Fibroblast of the aortic adventitia (primary cell): ENCODE data around the gene MYH10. TPM values are rescaled to one million over a fixed set of nuclear protein-coding genes. Genes with fewer than 3 reads are reported as not detected.
A peak's percentile ranks its signal among the peaks of the same experiment; 100 is the strongest.

ENCODE experiments used
- DNase-seq: peaks from one replicate; pipeline ENCODE4 v3.0.0-alpha.2; 2010; ENCODE audit warnings: low read depth
- H3K4me3 ChIP-seq: 2 replicates; pipeline ENCODE4 v1.5.1; 2011; ENCODE audit warnings: low read depth, mild to moderate bottlenecking, control low read depth, low read length, moderate library complexity
- small RNA-seq: library from RNA; depleted of rRNA; stranded (forward); fragments of <200 nt; gene quantifications from one replicate; pipeline ENCODE3, GENCODE V24; 2012
- total RNA-seq: library from RNA; depleted of rRNA; stranded (reverse); fragments of >200 nt; gene quantifications from 2 replicates; pipeline ENCODE4 v1.2.3, GENCODE V29; 2012; ENCODE audit warnings: low replicate concordance
- TF ChIP-seq, protein P1 (sequence below): IDR thresholded peaks from 2 replicates; pipeline ENCODE4 v1.5.1; 2011; ENCODE audit warnings: mild to moderate bottlenecking, low read length, control low read depth, inconsistent platforms; ENCODE audit not compliant: insufficient read depth

Gene MYH10
- total RNA-seq, 1 donor, result 85.7 TPM

DNA sequence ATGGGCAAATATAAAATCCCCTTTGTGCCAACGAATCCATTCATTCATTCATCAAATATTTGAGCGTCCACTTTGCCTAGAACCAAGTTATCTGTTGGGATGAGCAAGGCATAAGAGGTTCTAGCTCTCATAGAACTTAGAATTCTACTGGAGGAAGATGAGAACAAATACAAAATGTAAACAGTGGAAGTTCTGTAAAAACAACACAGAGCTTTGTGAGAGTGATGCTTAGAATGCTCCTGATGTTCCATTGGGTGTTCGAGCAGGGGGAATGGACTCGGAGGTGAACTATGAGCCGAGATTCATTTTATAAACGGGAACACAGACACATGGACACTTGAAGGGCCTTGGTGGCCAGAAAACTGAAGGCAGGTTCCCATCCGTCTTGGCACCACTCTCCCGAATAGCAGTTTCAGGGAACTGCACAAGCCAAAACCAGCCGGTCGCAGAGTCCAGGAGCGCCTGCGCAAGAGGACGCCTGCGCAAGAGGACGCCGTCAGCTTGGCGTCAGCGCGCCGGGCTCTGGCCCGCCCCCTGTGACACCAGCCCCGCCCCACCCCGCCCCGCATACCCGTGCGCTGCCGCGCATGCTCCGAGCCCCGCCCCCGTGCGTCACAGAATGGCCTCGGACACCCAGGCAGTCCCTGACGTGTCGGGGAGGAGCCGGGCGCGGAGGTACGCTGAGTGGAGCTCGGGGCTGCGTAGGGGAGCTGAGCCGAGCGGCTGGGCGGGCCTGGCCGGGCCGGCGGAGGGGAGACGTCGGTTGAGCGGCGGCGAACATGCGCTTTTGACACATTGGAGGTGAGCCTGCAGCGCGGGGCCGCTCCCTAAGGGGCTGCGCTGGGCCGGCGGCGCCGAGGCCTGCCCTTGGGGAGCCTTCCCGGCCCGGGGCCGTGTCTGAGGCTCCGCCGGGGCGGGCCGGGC is 195.0 kb downstream of the MYH10 start, which contains the start of gene NDEL1:
NDEL1 (plus strand) TSS at position 640 of the 924 bp plus-strand sequence. CDS start 8,388 bp downstream, outside the sequence.
- peak within 1 kb of the TSS; percentile 92 for H3K4me3 ChIP-seq
- TF ChIP-seq, protein P1, sequence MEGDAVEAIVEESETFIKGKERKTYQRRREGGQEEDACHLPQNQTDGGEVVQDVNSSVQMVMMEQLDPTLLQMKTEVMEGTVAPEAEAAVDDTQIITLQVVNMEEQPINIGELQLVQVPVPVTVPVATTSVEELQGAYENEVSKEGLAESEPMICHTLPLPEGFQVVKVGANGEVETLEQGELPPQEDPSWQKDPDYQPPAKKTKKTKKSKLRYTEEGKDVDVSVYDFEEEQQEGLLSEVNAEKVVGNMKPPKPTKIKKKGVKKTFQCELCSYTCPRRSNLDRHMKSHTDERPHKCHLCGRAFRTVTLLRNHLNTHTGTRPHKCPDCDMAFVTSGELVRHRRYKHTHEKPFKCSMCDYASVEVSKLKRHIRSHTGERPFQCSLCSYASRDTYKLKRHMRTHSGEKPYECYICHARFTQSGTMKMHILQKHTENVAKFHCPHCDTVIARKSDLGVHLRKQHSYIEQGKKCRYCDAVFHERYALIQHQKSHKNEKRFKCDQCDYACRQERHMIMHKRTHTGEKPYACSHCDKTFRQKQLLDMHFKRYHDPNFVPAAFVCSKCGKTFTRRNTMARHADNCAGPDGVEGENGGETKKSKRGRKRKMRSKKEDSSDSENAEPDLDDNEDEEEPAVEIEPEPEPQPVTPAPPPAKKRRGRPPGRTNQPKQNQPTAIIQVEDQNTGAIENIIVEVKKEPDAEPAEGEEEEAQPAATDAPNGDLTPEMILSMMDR, result no peak
- peak; percentile 97 for DNase-seq

- DNase-seq, result peak; percentile 97
- TF ChIP-seq, protein P1, result peak; percentile 15
Measured at GRCh38 chr17:8430966-8431365, 199.6 kb downstream of the MYH10 start.

DNA sequence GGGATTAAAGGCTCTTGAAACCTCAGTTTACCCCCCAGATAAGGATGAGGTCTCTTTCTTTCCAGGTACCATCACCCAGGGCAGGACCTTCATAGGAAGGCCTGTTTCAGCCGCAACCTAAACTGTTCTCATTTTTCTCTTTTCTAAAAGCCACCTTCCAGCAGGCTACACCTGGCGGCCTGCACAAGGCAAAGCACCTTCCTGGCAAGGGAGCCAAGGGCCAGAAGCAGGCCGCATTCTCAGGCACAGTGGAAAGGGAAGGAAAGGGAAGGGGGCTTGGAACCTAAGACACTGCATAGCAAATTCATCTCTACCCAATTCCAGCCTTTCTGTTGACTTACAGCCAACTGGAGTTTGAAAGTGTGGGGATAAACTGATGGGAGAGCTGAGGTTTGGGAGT is 203.7 kb downstream of the MYH10 start:
- TF ChIP-seq, protein P1, result no peak
- DNase-seq, result no peak
- H3K4me3 ChIP-seq, result no peak overlapping the region

More at GRCh38 chr17:8430966-8431365, 199.6 kb downstream of the MYH10 start:
- H3K4me3 ChIP-seq, result no peak overlapping the region

DNA sequence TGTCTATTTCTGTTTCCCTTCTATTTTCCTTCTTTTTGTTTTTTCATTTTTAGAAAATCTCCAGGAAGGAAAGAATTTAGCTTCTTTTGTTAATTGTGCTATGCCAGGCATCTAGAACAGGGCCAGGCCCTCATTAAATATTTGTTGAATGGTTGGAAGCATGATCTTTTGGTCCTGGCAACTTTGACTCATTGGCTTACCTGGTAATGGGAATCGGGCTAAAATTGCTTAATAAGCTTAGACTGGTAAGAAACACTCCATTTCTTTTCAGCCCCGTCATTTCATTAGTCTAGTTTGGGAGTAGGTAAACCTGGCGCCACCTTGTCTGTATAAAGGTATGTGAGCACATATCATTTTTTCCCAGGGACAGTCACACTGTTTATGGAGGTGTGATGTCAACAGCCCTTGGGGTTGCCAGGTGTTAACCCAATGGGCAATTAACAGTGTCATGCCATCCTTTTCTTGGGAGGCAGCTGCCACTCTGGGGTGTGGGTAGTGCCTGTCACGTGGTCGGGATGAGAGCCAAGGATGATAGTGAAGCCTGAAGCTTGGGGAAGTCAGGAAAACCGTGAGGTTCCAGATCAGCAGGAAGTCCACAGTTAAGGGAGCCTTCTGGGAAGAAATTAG is 204.3 kb downstream of the MYH10 start:
- DNase-seq, result no peak
- TF ChIP-seq, protein P1, result no peak
- H3K4me3 ChIP-seq, result no peak overlapping the region

Small RNAs within 50 kb of the gene (small RNA-seq; reads per million reads assigned to genes)
- gene RNU7-43P, result not detected

Other genes starting within 250 kb of the MYH10 start
- 2,801 and 6,665 TPM in 2 replicates for gene RPL26, start 247.5 kb downstream of the MYH10 start, total RNA-seq
- not detected in 2 replicates for gene RNF222, start 232.9 kb downstream of the MYH10 start, total RNA-seq
- 42.6 and 68.8 TPM in 2 replicates for gene NDEL1, start 194.8 kb downstream of the MYH10 start, total RNA-seq
- not detected in 2 replicates for gene CCDC42, start 114.1 kb upstream of the MYH10 start, total RNA-seq
- gene SPDYE4, start 127.8 kb upstream of the MYH10 start, total RNA-seq, result not detected in 2 replicates
- gene MFSD6L, start 168.6 kb upstream of the MYH10 start, total RNA-seq, result not detected in 2 replicates
- gene PIK3R6, start 236.9 kb upstream of the MYH10 start, total RNA-seq, result 0.16 TPM in 1 of 2 replicates, not detected in the other